K562 (cell line): ENCODE measurements around the gene HDC. TPM values are rescaled to one million over a fixed set of nuclear protein-coding genes. Genes with fewer than 3 reads are reported as not detected.

ENCODE experiments used
- ARID1B ChIP-seq: fragments of 450-650 bp; IDR thresholded peaks from 2 replicates; pipeline ENCODE4 v1.6.1; 2016; ENCODE audit warnings: antibody characterized with exemption, mild to moderate bottlenecking, inconsistent platforms
- CHD4 ChIP-seq: fragments of 200-600 bp; sonication (generic); IDR thresholded peaks from 3 replicates; pipeline ENCODE4 v1.6.1; 2012; ENCODE audit warnings: low read depth, mild to moderate bottlenecking, mixed read lengths, low read length, inconsistent platforms; ENCODE audit not compliant: insufficient read depth, insufficient replicate concordance, poor library complexity, severe bottlenecking
- COPS2 ChIP-seq: fragments of 450-650 bp; conservative IDR thresholded peaks from 2 replicates; pipeline ENCODE4 v1.6.1; 2016; ENCODE audit warnings: mild to moderate bottlenecking, moderate library complexity
- E2F6 ChIP-seq, 2 experiments: IDR thresholded peaks; 2 replicates each; pipeline ENCODE4 v1.6.1; 2011; ENCODE audit warnings: borderline replicate concordance in 1 of 2, control low read depth in 1 of 2, low read depth in 1 of 2, low read length in 1 of 2, mild to moderate bottlenecking in 1 of 2, mixed read lengths in 1 of 2, moderate library complexity in 1 of 2; ENCODE audit not compliant: insufficient read depth in 1 of 2, insufficient read length in 1 of 2, poor library complexity in 1 of 2, severe bottlenecking in 1 of 2; ENCODE audit errors: extremely low read depth in 1 of 2
- HCFC1 ChIP-seq: IDR thresholded peaks from 2 replicates; pipeline ENCODE4 v1.6.1; 2012; ENCODE audit warnings: low read depth, low read length, improper control_type of control experiment
- HDAC6 ChIP-seq: IDR thresholded peaks from 2 replicates; pipeline ENCODE4 v1.6.1; 2012; ENCODE audit warnings: low read depth, mild to moderate bottlenecking, control low read depth, inconsistent platforms, low read length, moderate library complexity
- HMG20A ChIP-seq: fragments of 450-650 bp; formaldehyde crosslinking; conservative IDR thresholded peaks from 2 replicates; pipeline ENCODE4 v1.4.0; 2020; ENCODE audit warnings: mild to moderate bottlenecking, mixed read lengths
- HNRNPLL ChIP-seq: fragments of 200-400 bp; formaldehyde crosslinking; IDR thresholded peaks from 2 replicates; pipeline ENCODE4 v1.6.1; 2017; ENCODE audit warnings: low read length, low read depth, mild to moderate bottlenecking; ENCODE audit not compliant: poor library complexity, severe bottlenecking
- IRF1 ChIP-seq: sonication (generic); formaldehyde crosslinking; IDR thresholded peaks from 2 replicates; pipeline ENCODE4 v1.8.0; 2022; ENCODE audit warnings: missing genetic modification reagents, mild to moderate bottlenecking, borderline replicate concordance
- MAX ChIP-seq: sonication (generic); formaldehyde crosslinking; IDR thresholded peaks from 2 replicates; pipeline ENCODE4 v1.9.0; 2022; ENCODE audit warnings: mild to moderate bottlenecking, missing genetic modification reagents
- MCM7 ChIP-seq, 2 experiments: fragments of 450-650 bp; IDR thresholded peaks; 2 replicates each; pipeline ENCODE4 v1.6.1; 2016 to 2018
- MIER1 ChIP-seq: fragments of 450-650 bp; IDR thresholded peaks from 2 replicates; pipeline ENCODE4 v1.6.1; 2016; ENCODE audit warnings: antibody characterized with exemption, mild to moderate bottlenecking, low read depth
- MXD1 ChIP-seq: fragments of 250-450 bp; sonication (Bioruptor Pico); IDR thresholded peaks from 2 replicates; pipeline ENCODE4 v1.8.0; 2021; ENCODE audit warnings: borderline replicate concordance, mild to moderate bottlenecking, moderate library complexity; ENCODE audit not compliant: poor library complexity, severe bottlenecking
- NCOA2 ChIP-seq, 2 experiments: fragments of 450-650 bp; IDR thresholded peaks; 2 replicates each; pipeline ENCODE4 v1.6.1; 2018; ENCODE audit warnings: mild to moderate bottlenecking in 2 of 2, moderate library complexity in 1 of 2; ENCODE audit not compliant: partially characterized antibody in 2 of 2
- NFATC3 ChIP-seq: fragments of 450-650 bp; IDR thresholded peaks from 2 replicates; pipeline ENCODE4 v1.6.1; 2017; ENCODE audit warnings: mild to moderate bottlenecking
- NFXL1 ChIP-seq: fragments of 450-650 bp; formaldehyde crosslinking; IDR thresholded peaks from 2 replicates; pipeline ENCODE4 v1.4.0; 2021; ENCODE audit warnings: mild to moderate bottlenecking
- PHB2 ChIP-seq: fragments of 450-650 bp; IDR thresholded peaks from 2 replicates; pipeline ENCODE4 v1.6.1; 2017; ENCODE audit warnings: low read depth
- POLR2B ChIP-seq: fragments of 450-650 bp; IDR thresholded peaks from 2 replicates; pipeline ENCODE4 v1.6.1; 2018; ENCODE audit warnings: low read depth; ENCODE audit not compliant: partially characterized antibody
- PRMT5 ChIP-seq: sonication (generic); formaldehyde crosslinking; IDR thresholded peaks from 2 replicates; pipeline ENCODE4 v1.5.0; 2020; ENCODE audit warnings: missing genetic modification reagents
- SMARCA5 ChIP-seq: fragments of 450-650 bp; IDR thresholded peaks from 2 replicates; pipeline ENCODE4 v1.6.1; 2016
- SMARCB1 ChIP-seq: IDR thresholded peaks from 2 replicates; pipeline ENCODE4 v1.6.1; 2011; ENCODE audit warnings: improper control_type of control experiment, low read depth; ENCODE audit not compliant: insufficient read length
- SMARCC2 ChIP-seq: fragments of 450-650 bp; IDR thresholded peaks from 2 replicates; pipeline ENCODE4 v1.6.1; 2017; ENCODE audit warnings: antibody characterized with exemption, moderate library complexity, mild to moderate bottlenecking, low read depth
- SREBF2 ChIP-seq: sonication (generic); formaldehyde crosslinking; IDR thresholded peaks from 2 replicates; pipeline ENCODE4 v1.4.0; 2020; ENCODE audit warnings: mild to moderate bottlenecking, missing genetic modification reagents
- TCFL5 ChIP-seq: fragments of 250-450 bp; sonication (Bioruptor Pico); conservative IDR thresholded peaks from 2 replicates; pipeline ENCODE4 v1.6.1; 2021; ENCODE audit warnings: mild to moderate bottlenecking, moderate library complexity, matching md5 sums
- XRCC3 ChIP-seq: fragments of 450-650 bp; IDR thresholded peaks from 2 replicates; pipeline ENCODE4 v1.6.1; 2017; ENCODE audit warnings: mild to moderate bottlenecking, moderate library complexity
- ZKSCAN3 ChIP-seq: fragments of 250-450 bp; sonication (Bioruptor Pico); IDR thresholded peaks from 2 replicates; pipeline ENCODE4 v1.4.0; 2020
- ZNF3 ChIP-seq: fragments of 250-450 bp; sonication (Bioruptor Pico); IDR thresholded peaks from 2 replicates; pipeline ENCODE4 v1.5.0; 2021; ENCODE audit warnings: mild to moderate bottlenecking, moderate library complexity
- ZNF445 ChIP-seq: fragments of 250-450 bp; sonication (Bioruptor Pico); IDR thresholded peaks from 2 replicates; pipeline ENCODE4 v1.4.0; 2020; ENCODE audit warnings: low read depth, mild to moderate bottlenecking, moderate library complexity
- polyA plus RNA-seq, 8 experiments: library from polyadenylated mRNA; depleted of rRNA in 4 of 8; stranded (reverse) in 5 of 8; unstranded in 3 of 8; fragments of >200 nt; fragmentation: Nextera tagmentation in 2 of 8; fragmentation: Illumina TruSeq in 1 of 8; extraction: Ambion mirVana in 2 of 8; extraction: Trizol in 1 of 8; gene quantifications; 2 replicates each; pipeline versions ENCODE4 v1.2.1 to v1.2.3, GENCODE V29; 2011 to 2014; ENCODE audit warnings: inconsistent platforms in 1 of 8, missing spikeins in 1 of 8
- total RNA-seq, 7 experiments: library from RNA; depleted of rRNA in 6 of 7; stranded (reverse); fragments of >200 nt in 6 of 7; fragmentation: Illumina TruSeq in 2 of 7; extraction: Trizol in 2 of 7; gene quantifications; 2 replicates each; pipeline versions ENCODE4 v1.2.1 to v1.2.3, GENCODE V29; 2011 to 2021; ENCODE audit warnings: low replicate concordance in 1 of 7

The HDC gene
- total and polyA plus RNA-seq, 9 of the 15 experiments (the other 6 are each of a cell fraction or from before 2014, with no cell fraction given) = 0.26 to 5.3 (median 0.99) TPM

GRCh38 chr15:50260969-50261496, 4.5 kb downstream of the HDC start (continued):
- TF ChIP-seq HCFC1 (no peak), COPS2 (no peak), HDAC6 (no peak), MAX (no peak), HNRNPLL (no peak), ARID1B (peak; percentile 98), E2F6 (IDR thresholded peaks at IDR 0.05; ENCODE audit: borderline replicate concordance in 1 of 2, extremely low read depth in 1 of 2, insufficient read depth in 1 of 2, insufficient read length in 1 of 2, low read depth in 1 of 2, low read length in 1 of 2, poor library complexity in 1 of 2, severe bottlenecking in 1 of 2) (no peak), MCM7 (IDR thresholded peaks at IDR 0.05) (no peak), PRMT5 (CRISPR knock-in tag) (no peak), MXD1 (no peak), POLR2B (no peak), NFXL1 (CRISPR knock-in tag) (no peak), MIER1 (no peak), ZNF3 (CRISPR knock-in tag) (no peak), SMARCB1 (no peak), CHD4 (no peak), TCFL5 (no peak), PHB2 (peak; percentile 91), XRCC3 (no peak), NCOA2 (IDR thresholded peaks at IDR 0.05; ENCODE audit: partially characterized antibody in 2 of 2) (peak; percentile 20 to 76), NFATC3 (peak; percentile 64; the same call in 1 of the 2 replicates), SMARCC2 (peak; percentile 97), SREBF2 (CRISPR knock-in tag) (no peak), ZNF445 (CRISPR knock-in tag) (no peak), SMARCA5 (no peak), HMG20A (CRISPR knock-in tag) (no peak), ZKSCAN3 (CRISPR knock-in tag) (no peak), IRF1 (CRISPR knock-in tag) (no peak)
